Activated B cell treated with CpG ODN at 0.5 μM for 24 hours (primary cell): ENCODE data around the gene ARL15. TPM values are rescaled to one million over a fixed set of nuclear protein-coding genes. Genes with fewer than 3 reads are reported as not detected.

Experiments used
- ATAC-seq: fragments of 200-7000 bp; cut with Tn5 transposase; one replicate; pipeline ENCODE4 v1.10.0; 2021; ENCODE audit warnings: low read depth, mild to moderate bottlenecking, moderate library complexity
- CTCF ChIA-PET: fragments of 350-600 bp; sonication (Branson Sonifier 250); formaldehyde crosslinking; loops from one replicate; lab custom pipeline; 2021; ENCODE audit warnings: antibody characterized with exemption; lab: Charles Lee
- POLR2A ChIA-PET: fragments of 350-600 bp; sonication (Branson Sonifier 250); formaldehyde crosslinking; loops from one replicate; lab custom pipeline; 2021; ENCODE audit warnings: antibody characterized with exemption; lab: Charles Lee
- DNase-seq: peaks from one replicate; pipeline ENCODE4 v3.0.0; 2022
- H3K27ac Mint-ChIP-seq: one replicate; pipeline ENCODE4 v1.8.0; 2020; ENCODE audit warnings: mixed read lengths
- H3K27me3 Mint-ChIP-seq: one replicate; pipeline ENCODE4 v1.8.0; 2021; ENCODE audit warnings: mixed read lengths
- H3K36me3 Mint-ChIP-seq: one replicate; pipeline ENCODE4 v1.8.0; 2021; ENCODE audit warnings: low read depth, mixed read lengths
- H3K4me1 Mint-ChIP-seq: one replicate; pipeline ENCODE4 v1.8.0; 2021; ENCODE audit warnings: mixed read lengths
- H3K4me3 Mint-ChIP-seq: one replicate; pipeline ENCODE4 v1.8.0; 2020; ENCODE audit warnings: mild to moderate bottlenecking, mixed read lengths
- H3K9me3 Mint-ChIP-seq: one replicate; pipeline ENCODE4 v1.8.0; 2020; ENCODE audit warnings: mixed read lengths
- CTCF ChIP-seq: fragments of 200-600 bp; IDR thresholded peaks from one replicate; pipeline ENCODE4 v1.8.0; 2022; ENCODE audit warnings: antibody characterized with exemption, mild to moderate bottlenecking
- intact Hi-C: fragments of 100-400 bp; cut with micrococcal nuclease; formaldehyde crosslinking; loops from one replicate; pipeline ENCODE4 v1.15.1; 2024
- total RNA-seq: library from RNA; stranded (reverse); gene quantifications from 2 replicates; pipeline ENCODE4 v1.2.3, GENCODE V29; 2022

The ARL15 gene
- total RNA-seq, 1 donor from 2014 or later, result 17.5 TPM

GRCh38 chr5:54295651-54296276, 14.6 kb downstream of the ARL15 start:
- CTCF ChIA-PET, result no interaction called here
- POLR2A ChIA-PET, result no interaction called here
- Mint-ChIP-seq H3K36me3 (no peaks in the 10 kb centered on the region), H3K9me3 (no peaks in the 10 kb centered on the region), H3K27ac (no peak overlapping the region), H3K27me3 (no peaks in the 10 kb centered on the region), H3K4me1 (peaks cover 48% of the 10 kb centered on the region), H3K4me3 (no peak overlapping the region)
- TF ChIP-seq CTCF, result no peak
- DNase-seq, result no peak
- ATAC-seq, result no peak
- intact Hi-C loops, result no loop called here

GRCh38 chr5:54294097-54294667, 16.2 kb downstream of the ARL15 start:
- H3K4me1 Mint-ChIP-seq, result peaks cover 57% of the 10 kb centered on the region
- no peak for TF ChIP-seq CTCF
- no peaks in the 10 kb centered on the region for H3K36me3 Mint-ChIP-seq
- no peak overlapping the region for H3K27ac Mint-ChIP-seq
- ChIA-PET POLR2A (no interaction called here), CTCF (no interaction called here)
- no peak overlapping the region for H3K4me3 Mint-ChIP-seq
- no peak for DNase-seq
- H3K27me3 Mint-ChIP-seq, result no peaks in the 10 kb centered on the region
- H3K9me3 Mint-ChIP-seq, result peaks cover 4% of the 10 kb centered on the region
- intact Hi-C loops, result no loop called here
- ATAC-seq, result no peak

DNA sequence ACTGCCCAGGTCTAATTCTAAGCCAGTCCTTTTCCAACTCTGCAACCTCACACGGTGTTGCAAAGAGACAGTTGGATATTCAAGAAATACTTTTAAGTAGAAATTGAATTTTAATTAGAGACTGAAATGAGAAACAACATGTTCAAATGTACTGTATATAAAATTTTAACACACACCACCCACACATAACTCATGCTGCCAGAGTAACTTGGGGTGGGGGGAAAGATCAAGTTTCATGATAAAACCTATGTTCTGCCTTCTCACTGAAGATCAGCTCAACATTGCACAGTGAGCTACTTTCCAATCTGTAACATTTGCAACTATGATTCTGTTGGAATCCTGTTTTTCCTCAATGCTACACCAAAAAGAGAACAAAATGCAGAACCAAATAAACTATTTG, 17.5 kb downstream of the ARL15 start:
- DNase-seq, result no peak
- Mint-ChIP-seq H3K4me3 (no peak overlapping the region), H3K27ac (no peak overlapping the region), H3K9me3 (peaks cover 6% of the 10 kb centered on the region), H3K36me3 (no peaks in the 10 kb centered on the region), H3K4me1 (peaks cover 47% of the 10 kb centered on the region), H3K27me3 (no peaks in the 10 kb centered on the region)
- no peak for ATAC-seq
- intact Hi-C loops, result no loop called here
- TF ChIP-seq CTCF, result no peak
- ChIA-PET POLR2A (no interaction called here), CTCF (no interaction called here)

GRCh38 chr5:54291498-54291897, 18.9 kb downstream of the ARL15 start:
- Mint-ChIP-seq H3K27me3 (no peaks in the 10 kb centered on the region), H3K27ac (no peak overlapping the region), H3K4me3 (no peak overlapping the region), H3K36me3 (peaks cover 2% of the 10 kb centered on the region), H3K9me3 (peaks cover 6% of the 10 kb centered on the region), H3K4me1 (peaks cover 37% of the 10 kb centered on the region)
- DNase-seq (no peak), ATAC-seq (no peak)
- TF ChIP-seq CTCF, result no peak
- POLR2A ChIA-PET, result no interaction called here
- intact Hi-C loops, result no loop called here
- CTCF ChIA-PET, result no interaction called here

GRCh38 chr5:54289769-54290168, 20.6 kb downstream of the ARL15 start:
- POLR2A ChIA-PET, result no interaction called here

More at GRCh38 chr5:54289769-54290168, 20.6 kb downstream of the ARL15 start:
- Mint-ChIP-seq H3K9me3 (peaks cover 6% of the 10 kb centered on the region), H3K27ac (no peak overlapping the region), H3K36me3 (peaks cover 2% of the 10 kb centered on the region), H3K27me3 (no peaks in the 10 kb centered on the region), H3K4me1 (peaks cover 26% of the 10 kb centered on the region), H3K4me3 (no peak overlapping the region)
- DNase-seq (no peak), ATAC-seq (no peak)
- intact Hi-C loops, result no loop called here
- CTCF ChIA-PET, result no interaction called here
- TF ChIP-seq CTCF, result no peak
